Adrenal gland (tissue), 12 donors: ENCODE results near the gene PCGF1. TPM values are rescaled to one million over a fixed set of nuclear protein-coding genes. Genes with fewer than 3 reads are reported as not detected.

Experiments used
- DNase-seq, 7 donors: peaks; one replicate each; pipeline ENCODE4 v3.0.0-alpha.2; 2019 to 2020
- H3K27ac ChIP-seq, 5 donors: fragments of 200-600 bp; sonication (generic) in 4 of 5; 1 replicate in 3 of 5; 2 replicates in 2 of 5; pipeline versions ENCODE4 v1.5.1 to v1.8.0; 2016 to 2020; ENCODE audit warnings: mild to moderate bottlenecking in 1 of 5
- H3K27me3 ChIP-seq: fragments of 200-600 bp; 2 replicates; pipeline ENCODE4 v1.8.0; 2021
- H3K36me3 ChIP-seq, 2 donors: fragments of 200-600 bp; replicated peaks in 1 of 2; 1 replicate in 1 of 2; 2 replicates in 1 of 2; pipeline versions ENCODE4 v1.5.1 to v1.8.0; 2018 to 2022
- H3K4me1 ChIP-seq, 2 donors: fragments of 200-600 bp; replicated peaks in 1 of 2; 1 replicate in 1 of 2; 2 replicates in 1 of 2; pipeline versions ENCODE4 v1.5.1 to v1.8.0; 2018 to 2021
- H3K4me3 ChIP-seq, 4 donors: fragments of 200-600 bp; sonication (generic) in 3 of 4; one replicate each; pipeline ENCODE4 v1.5.1; 2016 to 2018
- H3K9me3 ChIP-seq, 3 donors: fragments of 200-600 bp; sonication (generic) in 1 of 3; replicated peaks in 1 of 3; 1 replicate in 2 of 3; 2 replicates in 1 of 3; pipeline versions ENCODE4 v1.5.1 to v1.8.0; 2016 to 2021
- POLR2A ChIP-seq, 2 donors: fragments of 450-650 bp; IDR thresholded peaks; one replicate each; pipeline ENCODE4 v1.6.1; 2017; ENCODE audit warnings: antibody characterized with exemption in 2 of 2, mild to moderate bottlenecking in 2 of 2, moderate library complexity in 1 of 2
- WGBS, 4 donors: extraction: QIAGEN DNeasy Blood & Tissue Kit in 2 of 4; methylation state at CpG; one replicate each; pipeline versions ENCODE4 v1.1.5 to v1.1.7; 2013 to 2017; 5-methylcytosine and 5-hydroxymethylcytosine counted together
- intact Hi-C, 2 donors: fragments of 100-400 bp; cut with DNase I; formaldehyde crosslinking; loops; one replicate each; pipeline versions ENCODE4 v1.14.1 to v1.15.0; 2022 to 2023
- polyA plus RNA-seq, 3 donors: library from polyadenylated mRNA; stranded (reverse); fragments of 200-250 nt in 2 of 3; fragments of 350-450 nt in 1 of 3; fragmentation: Illumina TruSeq in 1 of 3; extraction: RNeasy Lipid Tissue Mini Kit (QIAGEN cat#74804) in 1 of 3; gene quantifications; one replicate each; pipeline ENCODE4 v1.2.3, GENCODE V29; 2013 to 2014
- total RNA-seq, 9 donors: library from RNA; depleted of rRNA in 4 of 9; stranded (reverse); fragments of >200 nt in 4 of 9; fragments of 120-200 nt in 1 of 9; fragmentation: NEBNext Ultra II Directional in 1 of 9; extraction: Animal tissue kit (Norgen Biotek cat#: 25700) in 1 of 9; gene quantifications; one replicate each; pipeline versions ENCODE4 v1.1.0 to v1.2.4, GENCODE V29; 2013 to 2023
- TF ChIP-seq, protein P1 (sequence below), 6 experiments: fragments of 450-650 bp in 4 of 6; fragments of 200-600 bp in 2 of 6; sonication (generic) in 1 of 6; IDR thresholded peaks; 1 replicate in 5 of 6; 2 replicates in 1 of 6; pipeline versions ENCODE4 v1.5.1 to v1.8.0; 2016 to 2021; ENCODE audit warnings: antibody characterized with exemption in 6 of 6, mild to moderate bottlenecking in 2 of 6, moderate library complexity in 1 of 6
- donor health status: healthy with polysubstance abuse.
- donor health status: Bipolar disorder and iron deficiency.
- donor health status: DM: yes; HTN: yes; CAD: no.
- donor health status: DM: no; HTN: no; CAD: no.
- donor health status: DM: no; HTN: no; CAD: no.
- donor health status: DM: yes; HTN: yes; CAD: no.

The PCGF1 gene
- total and polyA plus RNA-seq, 12 donors, result 15.4 to 38.9 (median 24.1) TPM

DNA sequence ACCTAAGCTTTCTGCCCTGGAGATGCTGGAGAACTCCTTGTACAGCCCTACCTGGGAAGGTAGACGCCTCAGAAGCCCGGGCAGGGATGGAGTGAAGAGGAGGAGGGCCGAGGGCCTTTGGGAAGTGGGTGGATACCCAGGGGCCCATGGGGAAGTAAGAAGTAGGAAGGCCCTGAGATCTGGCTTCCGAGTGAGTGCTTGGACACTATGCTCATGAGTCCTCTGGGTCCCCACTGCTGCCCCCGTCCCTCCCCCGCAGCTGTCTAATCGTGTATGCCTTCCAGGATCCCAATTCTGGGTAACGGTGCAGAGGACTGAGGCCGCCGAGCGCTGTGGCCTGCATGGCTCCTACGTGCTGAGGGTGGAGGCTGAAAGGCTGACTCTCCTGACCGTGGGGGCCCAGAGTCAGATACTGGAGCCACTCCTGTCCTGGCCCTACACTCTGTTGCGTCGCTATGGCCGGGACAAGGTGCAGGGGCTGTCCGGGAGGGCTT lies 48.2 kb upstream of the PCGF1 start:
- intact Hi-C loops, result no loop called here
- TF ChIP-seq POLR2A (IDR thresholded peaks at IDR 0.05), result no peak
- TF ChIP-seq, protein P1, sequence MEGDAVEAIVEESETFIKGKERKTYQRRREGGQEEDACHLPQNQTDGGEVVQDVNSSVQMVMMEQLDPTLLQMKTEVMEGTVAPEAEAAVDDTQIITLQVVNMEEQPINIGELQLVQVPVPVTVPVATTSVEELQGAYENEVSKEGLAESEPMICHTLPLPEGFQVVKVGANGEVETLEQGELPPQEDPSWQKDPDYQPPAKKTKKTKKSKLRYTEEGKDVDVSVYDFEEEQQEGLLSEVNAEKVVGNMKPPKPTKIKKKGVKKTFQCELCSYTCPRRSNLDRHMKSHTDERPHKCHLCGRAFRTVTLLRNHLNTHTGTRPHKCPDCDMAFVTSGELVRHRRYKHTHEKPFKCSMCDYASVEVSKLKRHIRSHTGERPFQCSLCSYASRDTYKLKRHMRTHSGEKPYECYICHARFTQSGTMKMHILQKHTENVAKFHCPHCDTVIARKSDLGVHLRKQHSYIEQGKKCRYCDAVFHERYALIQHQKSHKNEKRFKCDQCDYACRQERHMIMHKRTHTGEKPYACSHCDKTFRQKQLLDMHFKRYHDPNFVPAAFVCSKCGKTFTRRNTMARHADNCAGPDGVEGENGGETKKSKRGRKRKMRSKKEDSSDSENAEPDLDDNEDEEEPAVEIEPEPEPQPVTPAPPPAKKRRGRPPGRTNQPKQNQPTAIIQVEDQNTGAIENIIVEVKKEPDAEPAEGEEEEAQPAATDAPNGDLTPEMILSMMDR (IDR thresholded peaks at IDR 0.05), result no peak
- no peaks in the 10 kb centered on the region for H3K27me3 ChIP-seq
- 70 to 84% (median 83%) methylated on average over 15 to 17 of the region's 17 CpGs for WGBS, 4 donors
- peak overlapping the region in 2 of 5 donors; percentile 89 for H3K27ac ChIP-seq
- DNase-seq, result peak in 1 of 7 donors; percentile 34
- no peaks in the 10 kb centered on the region for H3K9me3 ChIP-seq
- peaks cover 0 to 23% of the 10 kb centered on the region in 2 donors for H3K4me1 ChIP-seq
- peak overlapping the region in 2 of 4 donors; percentile 51 to 96 for H3K4me3 ChIP-seq
- H3K36me3 ChIP-seq, result no peaks in the 10 kb centered on the region

DNA sequence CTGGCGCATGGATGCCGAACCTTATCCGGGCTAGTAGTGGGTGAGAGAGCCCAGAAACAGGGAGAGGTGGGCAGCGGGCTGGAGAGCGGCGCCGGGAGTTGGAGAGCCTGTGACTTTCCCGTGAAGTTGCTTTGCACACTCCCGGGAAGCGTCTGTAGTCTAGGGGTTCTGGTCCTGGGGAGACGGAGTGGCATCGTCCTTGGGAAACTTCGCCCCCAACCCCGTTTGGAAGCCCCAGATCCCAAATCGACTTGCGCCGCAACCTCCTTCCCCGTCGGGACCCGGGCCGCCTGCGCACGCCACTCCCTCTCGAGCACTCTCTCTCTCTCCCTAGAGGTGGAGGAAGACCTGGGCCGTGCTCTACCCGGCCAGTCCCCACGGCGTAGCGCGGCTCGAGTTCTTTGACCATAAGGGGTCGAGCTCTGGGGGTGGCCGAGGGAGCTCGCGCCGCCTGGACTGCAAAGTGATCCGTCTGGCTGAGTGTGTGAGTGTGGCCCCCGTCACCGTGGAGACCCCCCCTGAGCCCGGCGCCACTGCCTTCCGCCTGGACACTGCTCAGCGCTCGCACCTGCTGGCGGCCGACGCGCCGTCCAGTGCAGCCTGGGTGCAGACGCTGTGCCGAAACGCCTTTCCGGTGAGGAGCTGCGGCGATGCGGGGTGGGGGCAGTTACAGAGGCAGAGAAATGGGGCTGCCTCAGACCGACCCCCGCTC lies 47.5 kb upstream of the PCGF1 start:
- intact Hi-C loops, result no loop called here
- TF ChIP-seq, protein P1 (IDR thresholded peaks at IDR 0.05), result no peak
- TF ChIP-seq POLR2A (IDR thresholded peaks at IDR 0.05), result no peak
- H3K9me3 ChIP-seq, result no peaks in the 10 kb centered on the region
- H3K27me3 ChIP-seq, result no peaks in the 10 kb centered on the region
- no peaks in the 10 kb centered on the region for H3K36me3 ChIP-seq
- H3K4me1 ChIP-seq, result peaks cover 0 to 23% of the 10 kb centered on the region in 2 donors
- WGBS, 4 donors, result 1 to 7% (median 5%) methylated on average over 20 to 56 of the region's 58 CpGs
- peak in 6 of 7 donors; percentile 39 to 61 (median 48) for DNase-seq
- peak overlapping the region; percentile 64 to 89 (median 76) for H3K27ac ChIP-seq
- H3K4me3 ChIP-seq, result peak overlapping the region in 3 of 4 donors; percentile 51 to 98 (median 96)

- Histone ChIP-seq H3K4me1 (peaks cover 2 to 30% of the 10 kb centered on the region in 2 donors), H3K27me3 (no peaks in the 10 kb centered on the region), H3K36me3 (no peaks in the 10 kb centered on the region), H3K9me3 (no peaks in the 10 kb centered on the region), H3K27ac (peak within 1 kb of the TSS; percentile 64 to 89 (median 76)), H3K4me3 (peak within 1 kb of the TSS; percentile 51 to 98 (median 76))
- peak; percentile 77 to 89 (median 85) for DNase-seq
- 0 to 4% (median 1%) methylated on average over 11 to 73 of the region's 73 CpGs for WGBS, 4 donors
- TF ChIP-seq, protein P1 (IDR thresholded peaks at IDR 0.05), result no peak
- no peak for TF ChIP-seq POLR2A (IDR thresholded peaks at IDR 0.05)
- intact Hi-C loops, result no loop called here
Measured at GRCh38 chr2:74553892-74554819, 46.7 kb upstream of the PCGF1 start, which contains the start of the genes DOK1 and LOXL3. DOK1 (plus strand) TSS chr2:74554720; CDS start chr2:74554755, 35 bp downstream. LOXL3 (minus strand) TSS chr2:74553942; CDS start chr2:74552634, 1,308 bp downstream.
